Vagina (tissue), 2 donors: Measurements from ENCODE around the gene RAB8A. TPM values are rescaled to one million over a fixed set of nuclear protein-coding genes. Genes with fewer than 3 reads are reported as not detected.
"Not testable (repeated sequence)": the region's sequence is repeated elsewhere in the genome, so short reads cannot be mapped to it uniquely, and the experiment has no call there.

Experiments
- DNase-seq, 2 donors: peaks; one replicate each; pipeline ENCODE4 v3.0.0-alpha.2; 2017; ENCODE audit errors: extremely low spot score in 2 of 2
- H3K27ac ChIP-seq: fragments of 200-600 bp; sonication (generic); one replicate; pipeline ENCODE4 v1.5.1; 2019
- H3K27me3 ChIP-seq: fragments of 200-600 bp; sonication (generic); one replicate; pipeline ENCODE4 v1.5.1; 2019
- H3K36me3 ChIP-seq, 2 donors: fragments of 200-600 bp; sonication (generic); one replicate each; pipeline ENCODE4 v1.5.1; 2017 to 2019
- H3K4me1 ChIP-seq: fragments of 200-600 bp; sonication (generic); one replicate; pipeline ENCODE4 v1.5.1; 2019
- H3K4me3 ChIP-seq, 2 donors: fragments of 200-600 bp; sonication (generic); 1 replicate in 1 of 2; 2 replicates in 1 of 2; pipeline ENCODE4 v1.5.1; 2016 to 2019
- H3K9me3 ChIP-seq: fragments of 200-600 bp; sonication (generic); one replicate; pipeline ENCODE4 v1.5.1; 2019
- POLR2A ChIP-seq, 2 donors: fragments of 450-650 bp; IDR thresholded peaks; one replicate each; pipeline ENCODE4 v1.6.1; 2017; ENCODE audit warnings: antibody characterized with exemption in 2 of 2, mild to moderate bottlenecking in 2 of 2, moderate library complexity in 2 of 2
- POLR2AphosphoS5 ChIP-seq, 2 donors: sonication (generic); formaldehyde crosslinking; IDR thresholded peaks; one replicate each; pipeline ENCODE4 v1.9.0; 2017; ENCODE audit warnings: antibody characterized with exemption in 2 of 2, mild to moderate bottlenecking in 2 of 2, low read depth in 1 of 2; ENCODE audit not compliant: insufficient read depth in 1 of 2
- intact Hi-C: fragments of 100-400 bp; cut with DNase I; formaldehyde crosslinking; loops from one replicate; pipeline ENCODE4 v1.15.1; 2023
- total RNA-seq: library from RNA; depleted of rRNA; stranded (reverse); fragments of >200 nt; gene quantifications from one replicate; pipeline ENCODE4 v1.2.3, GENCODE V29; 2016
- TF ChIP-seq, protein P1 (sequence below), 3 experiments: fragments of 450-650 bp in 2 of 3; fragments of 200-600 bp in 1 of 3; sonication (generic) in 1 of 3; IDR thresholded peaks; one replicate each; pipeline ENCODE4 v1.5.1; 2017 to 2019; ENCODE audit warnings: antibody characterized with exemption in 3 of 3, mild to moderate bottlenecking in 2 of 3, moderate library complexity in 2 of 3

Gene RAB8A
- total RNA-seq, 1 donor from 2014 or later = 30.4 TPM

- no peak overlapping the region for H3K27ac ChIP-seq
- H3K4me3 ChIP-seq = no peak overlapping the region
- no peaks in the 10 kb centered on the region for H3K4me1 ChIP-seq
- TF ChIP-seq, protein P1, sequence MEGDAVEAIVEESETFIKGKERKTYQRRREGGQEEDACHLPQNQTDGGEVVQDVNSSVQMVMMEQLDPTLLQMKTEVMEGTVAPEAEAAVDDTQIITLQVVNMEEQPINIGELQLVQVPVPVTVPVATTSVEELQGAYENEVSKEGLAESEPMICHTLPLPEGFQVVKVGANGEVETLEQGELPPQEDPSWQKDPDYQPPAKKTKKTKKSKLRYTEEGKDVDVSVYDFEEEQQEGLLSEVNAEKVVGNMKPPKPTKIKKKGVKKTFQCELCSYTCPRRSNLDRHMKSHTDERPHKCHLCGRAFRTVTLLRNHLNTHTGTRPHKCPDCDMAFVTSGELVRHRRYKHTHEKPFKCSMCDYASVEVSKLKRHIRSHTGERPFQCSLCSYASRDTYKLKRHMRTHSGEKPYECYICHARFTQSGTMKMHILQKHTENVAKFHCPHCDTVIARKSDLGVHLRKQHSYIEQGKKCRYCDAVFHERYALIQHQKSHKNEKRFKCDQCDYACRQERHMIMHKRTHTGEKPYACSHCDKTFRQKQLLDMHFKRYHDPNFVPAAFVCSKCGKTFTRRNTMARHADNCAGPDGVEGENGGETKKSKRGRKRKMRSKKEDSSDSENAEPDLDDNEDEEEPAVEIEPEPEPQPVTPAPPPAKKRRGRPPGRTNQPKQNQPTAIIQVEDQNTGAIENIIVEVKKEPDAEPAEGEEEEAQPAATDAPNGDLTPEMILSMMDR (IDR thresholded peaks at IDR 0.05) = no peak
- no peak for TF ChIP-seq POLR2A (IDR thresholded peaks at IDR 0.05)
- no peak for TF ChIP-seq POLR2AphosphoS5 (IDR thresholded peaks at IDR 0.05; ENCODE audit: insufficient read depth in 1 of 2, low read depth in 1 of 2)
- intact Hi-C loops = no loop called here
- H3K36me3 ChIP-seq = no peaks in the 10 kb centered on the region
- no peak for DNase-seq
- no peaks in the 10 kb centered on the region for H3K27me3 ChIP-seq
- no peaks in the 10 kb centered on the region for H3K9me3 ChIP-seq
Observed at GRCh38 chr19:16175954-16176353, 64.3 kb downstream of the RAB8A start.

- intact Hi-C loops, DNase-seq, H3K36me3 ChIP-seq, H3K9me3 ChIP-seq, H3K27ac ChIP-seq, H3K4me3 ChIP-seq, H3K27me3 ChIP-seq, H3K4me1 ChIP-seq: not testable (repeated sequence)
Observed at GRCh38 chr19:16178866-16179265, 67.2 kb downstream of the RAB8A start.

DNA sequence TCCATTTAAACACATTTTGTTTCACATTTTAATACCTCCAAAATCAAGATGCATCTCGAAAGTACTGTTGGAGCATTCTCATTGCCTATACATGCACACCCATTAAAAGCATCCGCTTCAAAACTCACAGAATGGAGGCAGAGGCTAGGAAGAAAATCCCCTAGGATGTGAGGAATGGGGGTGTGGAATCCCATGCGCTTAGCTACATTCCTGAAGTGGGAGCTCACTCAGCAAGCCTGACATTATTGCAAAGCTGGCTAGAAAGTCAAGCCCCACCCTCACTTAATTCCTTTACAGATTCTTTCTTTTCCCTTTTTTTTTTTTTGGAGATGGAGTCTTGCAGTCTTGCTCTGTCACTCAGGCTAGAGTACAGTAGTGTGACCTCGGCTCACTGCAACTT is 68.9 kb downstream of the RAB8A start:
- Histone ChIP-seq H3K27me3 (no peaks in the 10 kb centered on the region), H3K4me3 (no peak overlapping the region), H3K36me3 (no peaks in the 10 kb centered on the region), H3K9me3 (no peaks in the 10 kb centered on the region), H3K4me1 (peaks cover 5% of the 10 kb centered on the region), H3K27ac (no peak overlapping the region)
- DNase-seq = no peak
- intact Hi-C loops = loop anchor here (5.0 to 10.0 kb wide), 3 partner anchors 66 to 556 kb away; partner anchors contain the start of gene RAB8A
- TF ChIP-seq, protein P1 (IDR thresholded peaks at IDR 0.05) = no peak
- TF ChIP-seq POLR2AphosphoS5 (IDR thresholded peaks at IDR 0.05; ENCODE audit: insufficient read depth in 1 of 2, low read depth in 1 of 2) = no peak
- no peak for TF ChIP-seq POLR2A (IDR thresholded peaks at IDR 0.05)

Other genes with a start within 250 kb of the RAB8A start
- 6.9 TPM for gene CYP4F2, start 213.8 kb upstream of the RAB8A start, total RNA-seq
- gene CYP4F11, start 177.4 kb upstream of the RAB8A start, total RNA-seq = 5.6 TPM
- gene OR10H4, start 162.9 kb upstream of the RAB8A start, total RNA-seq = not detected
- 409 TPM for gene TPM4, start 35.4 kb upstream of the RAB8A start, total RNA-seq
- 0.74 TPM for gene HSH2D, start 31.8 kb downstream of the RAB8A start, total RNA-seq
- gene CIB3, start 61.6 kb downstream of the RAB8A start, total RNA-seq = not detected
- 57.2 TPM for gene FAM32A, start 73.5 kb downstream of the RAB8A start, total RNA-seq
- 84.5 TPM for gene AP1M1, start 86.0 kb downstream of the RAB8A start, total RNA-seq
- gene KLF2, start 212.9 kb downstream of the RAB8A start, total RNA-seq = 252 TPM